KMS-11 (cell line): ENCODE results near the gene SCUBE1.
A peak's percentile ranks its signal among the peaks of the same experiment; 100 is the strongest.

Source experiments
- H2AFZ ChIP-seq: fragments of 200-600 bp; sonication (generic); 2 replicates; pipeline ENCODE4 v1.6.1; 2016; ENCODE audit warnings: antibody characterized with exemption, mixed run types, low read depth
- H3K27ac ChIP-seq: fragments of 200-600 bp; sonication (generic); 2 replicates; pipeline ENCODE4 v1.6.1; 2016; ENCODE audit warnings: mild to moderate bottlenecking, mixed run types
- H3K27me3 ChIP-seq: fragments of 200-600 bp; sonication (generic); 2 replicates; pipeline ENCODE4 v1.6.1; 2017; ENCODE audit warnings: mild to moderate bottlenecking, low read depth, mixed run types, moderate library complexity; ENCODE audit not compliant: insufficient read depth
- H3K36me3 ChIP-seq: fragments of 200-600 bp; sonication (generic); 2 replicates; pipeline ENCODE4 v1.6.1; 2017; ENCODE audit warnings: mild to moderate bottlenecking, mixed run types; ENCODE audit not compliant: insufficient read depth
- H3K4me1 ChIP-seq: fragments of 200-600 bp; sonication (generic); 2 replicates; pipeline ENCODE4 v1.6.1; 2016; ENCODE audit warnings: mild to moderate bottlenecking, low read depth, mixed run types; ENCODE audit not compliant: poor library complexity, severe bottlenecking
- H3K4me2 ChIP-seq: fragments of 200-600 bp; sonication (generic); 2 replicates; pipeline ENCODE4 v1.7.0; 2016; ENCODE audit warnings: mild to moderate bottlenecking, mixed run types
- H3K4me3 ChIP-seq: fragments of 200-600 bp; sonication (generic); IDR thresholded peaks from 2 replicates; pipeline ENCODE4 v1.6.1; 2017; ENCODE audit warnings: low read depth, low read length, mixed read lengths; ENCODE audit not compliant: insufficient read depth
- H3K79me2 ChIP-seq: fragments of 200-600 bp; sonication (generic); 2 replicates; pipeline ENCODE4 v1.6.1; 2016; ENCODE audit warnings: low read depth, mixed run types; ENCODE audit not compliant: insufficient read depth
- H3K9ac ChIP-seq: fragments of 200-600 bp; sonication (generic); 2 replicates; pipeline ENCODE4 v1.6.1; 2016; ENCODE audit warnings: mild to moderate bottlenecking, mixed run types
- H4K20me1 ChIP-seq: fragments of 200-600 bp; sonication (generic); 2 replicates; pipeline ENCODE4 v1.6.1; 2016; ENCODE audit warnings: mild to moderate bottlenecking, mixed run types; ENCODE audit not compliant: insufficient read depth
- CTCF ChIP-seq: fragments of 200-600 bp; sonication (generic); conservative IDR thresholded peaks from 2 replicates; pipeline ENCODE4 v1.6.1; 2017; ENCODE audit warnings: low read depth, mild to moderate bottlenecking, antibody characterized with exemption, low read length, moderate library complexity, mixed read lengths

The SCUBE1 gene

DNA sequence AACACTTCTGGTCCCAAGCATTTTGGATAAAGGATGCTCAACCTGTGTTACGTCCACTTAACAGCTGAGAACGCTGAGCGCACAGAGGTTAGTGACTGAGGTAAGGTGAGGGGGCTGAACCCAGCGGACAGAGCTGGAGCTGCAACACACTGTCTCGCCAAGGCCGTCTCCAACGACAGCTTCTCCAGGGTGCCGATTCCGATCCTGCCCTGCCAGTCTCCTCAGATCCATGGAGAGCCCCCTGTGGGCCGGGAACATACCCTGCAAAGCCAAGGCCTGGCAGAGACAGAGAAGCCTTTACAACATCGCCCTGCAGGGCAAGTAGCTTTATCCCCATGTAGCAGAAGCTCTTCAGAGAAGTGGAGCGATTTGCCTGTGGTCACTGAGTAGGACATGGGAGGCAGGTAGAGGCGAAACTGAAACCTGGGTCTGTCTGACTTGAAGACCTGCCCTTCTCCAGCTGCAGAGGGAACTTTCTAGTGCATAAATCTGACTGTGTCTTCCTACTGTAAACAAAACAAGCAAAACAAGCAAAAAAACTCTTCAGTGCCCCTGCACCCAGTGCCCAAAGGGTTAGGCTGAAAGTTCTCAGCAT is 72.8 kb downstream of the SCUBE1 start:
- peak; percentile 9; the same call in 1 of the 2 replicates for TF ChIP-seq CTCF
- no peaks in the 10 kb centered on the region; the same call in 1 of the 2 replicates for H3K27me3 ChIP-seq
- peak overlapping the region; percentile 32; the same call in 1 of the 2 replicates for H3K9ac ChIP-seq
- no peaks in the 10 kb centered on the region for H4K20me1 ChIP-seq
- H3K4me3 ChIP-seq, result no peak overlapping the region
- H3K4me2 ChIP-seq, result peak overlapping the region; percentile 72
- H3K4me1 ChIP-seq, result peaks cover 49% of the 10 kb centered on the region
- no peaks in the 10 kb centered on the region for H3K36me3 ChIP-seq
- peak overlapping the region; percentile 75 for H3K27ac ChIP-seq
- H3K79me2 ChIP-seq, result no peaks in the 10 kb centered on the region
- peak overlapping the region; percentile 35; the same call in 1 of the 2 replicates for H2AFZ ChIP-seq

- H2AFZ ChIP-seq, result no peak overlapping the region
- H3K36me3 ChIP-seq, result no peaks in the 10 kb centered on the region
- peaks cover 53% of the 10 kb centered on the region for H3K4me1 ChIP-seq
- H3K27ac ChIP-seq, result no peak overlapping the region
- H4K20me1 ChIP-seq, result no peaks in the 10 kb centered on the region
- H3K79me2 ChIP-seq, result no peaks in the 10 kb centered on the region
- H3K9ac ChIP-seq, result no peak overlapping the region
- H3K27me3 ChIP-seq, result no peaks in the 10 kb centered on the region; the same call in 1 of the 2 replicates
- no peak for TF ChIP-seq CTCF
- H3K4me3 ChIP-seq, result no peak overlapping the region
- H3K4me2 ChIP-seq, result no peak overlapping the region
Measured at GRCh38 chr22:43269646-43270045, 73.5 kb downstream of the SCUBE1 start.

- Histone ChIP-seq H3K9ac (no peak overlapping the region), H3K27ac (no peak overlapping the region), H3K4me1 (peaks cover 56% of the 10 kb centered on the region), H3K36me3 (no peaks in the 10 kb centered on the region), H2AFZ (no peak overlapping the region), H3K4me2 (no peak overlapping the region), H3K79me2 (no peaks in the 10 kb centered on the region), H3K27me3 (no peaks in the 10 kb centered on the region; the same call in 1 of the 2 replicates), H4K20me1 (no peaks in the 10 kb centered on the region), H3K4me3 (no peak overlapping the region)
- TF ChIP-seq CTCF, result no peak
Measured at GRCh38 chr22:43269246-43269645, 73.9 kb downstream of the SCUBE1 start.

DNA sequence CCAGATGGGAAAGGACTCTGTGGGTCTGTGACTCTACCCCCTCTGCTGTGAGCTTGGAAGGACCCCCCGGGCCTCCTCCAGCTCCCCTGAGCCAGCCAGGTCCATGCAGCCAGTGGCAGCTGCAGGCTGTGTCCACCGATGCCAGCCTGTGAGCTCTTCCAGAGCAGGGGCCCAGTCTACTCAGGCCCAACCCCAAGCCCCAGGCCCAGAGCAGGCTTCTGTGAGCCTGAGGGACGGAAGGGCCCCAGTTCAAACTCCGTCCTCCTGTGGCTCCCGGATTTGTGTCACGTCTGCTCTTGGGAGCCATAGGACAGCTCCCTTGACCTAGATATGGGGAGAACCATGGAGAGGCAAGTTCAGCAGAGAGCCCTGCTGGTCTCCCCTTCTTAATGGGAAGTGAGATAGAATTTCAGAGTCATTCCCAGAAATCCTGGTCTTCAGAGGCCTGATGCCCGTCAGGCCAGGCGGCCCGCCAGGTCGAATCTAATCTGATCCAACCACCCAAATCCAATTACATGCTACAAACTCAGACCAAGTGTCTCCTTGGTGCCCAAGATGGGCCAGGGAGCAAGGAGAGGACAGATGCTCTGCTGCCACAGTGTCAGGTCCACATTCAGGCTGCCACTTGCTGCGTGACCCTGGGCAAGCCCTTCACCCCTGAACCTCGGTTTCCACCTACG is 75.1 kb downstream of the SCUBE1 start:
- Histone ChIP-seq H3K9ac (no peak overlapping the region), H3K79me2 (no peaks in the 10 kb centered on the region), H3K4me1 (peaks cover 55% of the 10 kb centered on the region), H3K4me2 (no peak overlapping the region), H4K20me1 (no peaks in the 10 kb centered on the region), H3K4me3 (no peak overlapping the region), H3K27me3 (no peaks in the 10 kb centered on the region; the same call in 1 of the 2 replicates), H3K27ac (no peak overlapping the region), H3K36me3 (no peaks in the 10 kb centered on the region), H2AFZ (no peak overlapping the region)
- no peak for TF ChIP-seq CTCF
